Peyer's patch (tissue), 4 donors: Measurements from ENCODE around the gene MTG2. TPM values are rescaled to one million over a fixed set of nuclear protein-coding genes. Genes with fewer than 3 reads are reported as not detected.
A peak's percentile ranks its signal among the peaks of the same experiment; 100 is the strongest.

Experiments used
- DNase-seq, 3 donors: peaks; one replicate each; pipeline ENCODE4 v3.0.0-alpha.2; 2017 to 2019
- H3K27ac ChIP-seq, 4 donors: fragments of 200-600 bp; sonication (generic); one replicate each; pipeline ENCODE4 v1.5.1; 2016 to 2019
- H3K27me3 ChIP-seq, 2 donors: fragments of 200-600 bp; sonication (generic); one replicate each; pipeline ENCODE4 v1.5.1; 2019
- H3K36me3 ChIP-seq, 3 donors: fragments of 200-600 bp; sonication (generic); one replicate each; pipeline ENCODE4 v1.5.1; 2016 to 2019
- H3K4me1 ChIP-seq, 4 donors: fragments of 200-600 bp; sonication (generic); one replicate each; pipeline ENCODE4 v1.5.1; 2016 to 2019
- H3K4me3 ChIP-seq, 4 donors: fragments of 200-600 bp; sonication (generic); 1 replicate in 3 of 4; 2 replicates in 1 of 4; pipeline ENCODE4 v1.5.1; 2016 to 2019; ENCODE audit warnings: mild to moderate bottlenecking in 1 of 4
- H3K9me3 ChIP-seq, 4 donors: fragments of 200-600 bp; sonication (generic); one replicate each; pipeline ENCODE4 v1.5.1; 2016 to 2019; ENCODE audit warnings: mild to moderate bottlenecking in 1 of 4
- CTCF ChIP-seq, 6 experiments: fragments of 450-650 bp in 4 of 6; fragments of 200-600 bp in 2 of 6; sonication (generic) in 1 of 6; IDR thresholded peaks; one replicate each; pipeline ENCODE4 v1.5.1; 2017 to 2019; ENCODE audit warnings: antibody characterized with exemption in 6 of 6, mild to moderate bottlenecking in 3 of 6, moderate library complexity in 1 of 6
- POLR2A ChIP-seq, 2 donors: fragments of 450-650 bp; IDR thresholded peaks; one replicate each; pipeline ENCODE4 v1.5.1; 2017; ENCODE audit warnings: antibody characterized with exemption in 2 of 2, mild to moderate bottlenecking in 2 of 2, moderate library complexity in 2 of 2
- total RNA-seq, 4 donors: library from RNA; depleted of rRNA; stranded (reverse); fragments of >200 nt; gene quantifications; one replicate each; pipeline ENCODE4 v1.1.0, GENCODE V29; 2016

Gene MTG2
- total RNA-seq, 4 donors from 2014 or later = 23.1 to 62.2 (median 31.6) TPM

GRCh38 chr20:62178316-62179161 lies 4.3 kb upstream of the MTG2 start:
- H3K27me3 ChIP-seq = no peaks in the 10 kb centered on the region
- TF ChIP-seq POLR2A (IDR thresholded peaks at IDR 0.05) (no peak), CTCF (IDR thresholded peaks at IDR 0.05) (no peak)
- H3K27ac ChIP-seq = no peak overlapping the region
- peak in 1 of 3 donors; percentile 40 for DNase-seq
- peaks cover 0 to 8% (median 3%) of the 10 kb centered on the region in 4 donors for H3K4me1 ChIP-seq
- H3K9me3 ChIP-seq = no peaks in the 10 kb centered on the region
- H3K4me3 ChIP-seq = no peak overlapping the region
- H3K36me3 ChIP-seq = peaks cover 0 to 27% (median 0%) of the 10 kb centered on the region in 3 donors

DNA sequence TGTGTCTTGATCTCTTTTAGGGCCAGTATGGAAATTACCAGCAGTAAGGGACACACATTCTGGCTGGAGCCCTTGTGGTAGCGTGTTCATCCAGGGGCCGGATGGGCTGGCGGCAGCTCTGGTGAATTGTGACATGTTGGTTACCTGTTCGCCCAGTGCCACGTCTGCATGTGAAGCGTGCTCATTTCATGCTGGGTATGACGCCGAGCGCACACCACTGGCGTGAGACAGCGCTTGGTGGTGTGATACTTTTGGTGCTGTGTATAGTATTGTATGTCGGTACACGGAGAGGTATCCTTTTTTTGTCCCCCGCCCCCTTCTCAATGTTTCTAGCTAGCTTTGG lies 3.7 kb upstream of the MTG2 start:
- no peak for TF ChIP-seq CTCF (IDR thresholded peaks at IDR 0.05)
- no peak for TF ChIP-seq POLR2A (IDR thresholded peaks at IDR 0.05)
- Histone ChIP-seq H3K27me3 (no peaks in the 10 kb centered on the region), H3K36me3 (peaks cover 0 to 27% (median 0%) of the 10 kb centered on the region in 3 donors), H3K4me3 (no peak overlapping the region), H3K27ac (no peak overlapping the region), H3K4me1 (peaks cover 0 to 14% (median 4%) of the 10 kb centered on the region in 4 donors), H3K9me3 (no peaks in the 10 kb centered on the region)
- DNase-seq = peak in 1 of 3 donors; percentile 40

DNA sequence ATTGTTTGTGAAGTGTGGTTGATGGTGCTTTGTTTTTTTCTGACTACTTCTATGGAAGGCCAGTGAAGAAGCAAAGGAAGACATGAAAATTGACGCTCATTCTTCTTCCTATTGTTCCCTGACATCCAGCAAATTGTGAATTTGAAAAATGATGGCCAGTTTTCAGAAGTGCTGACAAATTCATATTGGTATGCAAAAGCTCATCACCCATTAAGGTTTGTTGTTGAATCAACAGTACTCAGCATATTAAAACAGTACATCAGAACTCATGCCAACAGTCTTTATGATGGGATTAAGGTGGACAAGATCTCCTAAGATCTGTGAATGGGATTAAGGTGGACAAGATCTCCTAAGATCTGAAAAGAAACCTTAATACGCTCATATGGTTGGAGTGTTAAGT lies 1.0 kb upstream of the MTG2 start:
- TF ChIP-seq POLR2A (IDR thresholded peaks at IDR 0.05) (no peak), CTCF (IDR thresholded peaks at IDR 0.05) (no peak)
- Histone ChIP-seq H3K27ac (peak overlapping the region in 1 of 4 donors; percentile 96), H3K36me3 (peaks cover 0 to 11% (median 0%) of the 10 kb centered on the region in 3 donors), H3K9me3 (no peaks in the 10 kb centered on the region), H3K27me3 (no peaks in the 10 kb centered on the region), H3K4me3 (peak overlapping the region in 1 of 4 donors; percentile 87), H3K4me1 (peaks cover 0 to 19% (median 4%) of the 10 kb centered on the region in 4 donors)
- DNase-seq = no peak

GRCh38 chr20:62183426-62184142 lies 756 bp downstream of the MTG2 start:
- no peaks in the 10 kb centered on the region for H3K27me3 ChIP-seq
- peak overlapping the region; percentile 91 to 96 (median 94) for H3K27ac ChIP-seq
- H3K9me3 ChIP-seq = no peaks in the 10 kb centered on the region
- no peak for TF ChIP-seq CTCF (IDR thresholded peaks at IDR 0.05)
- peaks cover 0 to 11% (median 0%) of the 10 kb centered on the region in 3 donors for H3K36me3 ChIP-seq
- H3K4me3 ChIP-seq = peak overlapping the region; percentile 74 to 94 (median 89)
- H3K4me1 ChIP-seq = peaks cover 0 to 19% (median 4%) of the 10 kb centered on the region in 4 donors
- DNase-seq = no peak

- Histone ChIP-seq H3K9me3 (no peaks in the 10 kb centered on the region), H3K27ac (no peak overlapping the region), H3K4me3 (no peak overlapping the region), H3K4me1 (peaks cover 0 to 19% (median 4%) of the 10 kb centered on the region in 4 donors), H3K27me3 (no peaks in the 10 kb centered on the region), H3K36me3 (peaks cover 0 to 22% (median 0%) of the 10 kb centered on the region in 3 donors)
- TF ChIP-seq POLR2A (IDR thresholded peaks at IDR 0.05) (no peak), CTCF (IDR thresholded peaks at IDR 0.05) (no peak)
- no peak for DNase-seq
These were observed 3.2 kb downstream of the MTG2 start for GRCh38 chr20:62186096-62186426.
